Neural crest cell (in vitro differentiated cells): ENCODE measurements around the gene ARSH. TPM values are rescaled to one million over a fixed set of nuclear protein-coding genes. Genes with fewer than 3 reads are reported as not detected.
A peak's percentile ranks its signal among the peaks of the same experiment; 100 is the strongest.
"Not testable (repeated sequence)": the region's sequence is repeated elsewhere in the genome, so short reads cannot be mapped to it uniquely, and the experiment has no call there.

Source experiments
- DNase-seq: peaks from one replicate; pipeline ENCODE4 v3.0.0; 2021; ENCODE audit warnings: low read depth, mixed read lengths, low spot score
- H3K27ac Mint-ChIP-seq: one replicate; pipeline ENCODE4 v1.8.0; 2021; ENCODE audit warnings: mild to moderate bottlenecking, mixed read lengths; ENCODE audit not compliant: unreplicated experiment
- H3K27me3 Mint-ChIP-seq: 2 replicates; pipeline ENCODE4 v1.8.0; 2021; ENCODE audit warnings: low read depth, mild to moderate bottlenecking, mixed read lengths
- H3K36me3 Mint-ChIP-seq: 2 replicates; pipeline ENCODE4 v1.8.0; 2021; ENCODE audit warnings: low read depth, mild to moderate bottlenecking, mixed read lengths
- H3K4me1 Mint-ChIP-seq: 2 replicates; pipeline ENCODE4 v1.8.0; 2021; ENCODE audit warnings: mixed read lengths
- H3K4me3 Mint-ChIP-seq: one replicate; pipeline ENCODE4 v1.8.0; 2021; ENCODE audit warnings: mild to moderate bottlenecking, mixed read lengths
- H3K9me3 Mint-ChIP-seq: 2 replicates; pipeline ENCODE4 v1.8.0; 2021; ENCODE audit warnings: mixed read lengths
- long read RNA-seq: library from polyadenylated mRNA; unstranded; transcript quantifications from one replicate; pipeline ENCODE4 v2.0.0, GENCODE V29; 2020
- total RNA-seq: library from RNA; stranded (reverse); gene quantifications from 2 replicates; pipeline ENCODE4 v1.2.1, GENCODE V29; 2021
- TF ChIP-seq, protein P1 (sequence below): fragments of 200-600 bp; sonication (generic); conservative IDR thresholded peaks from 2 replicates; pipeline ENCODE4 v1.5.0; 2021; ENCODE audit warnings: antibody characterized with exemption, mild to moderate bottlenecking

ARSH gene, protein sequence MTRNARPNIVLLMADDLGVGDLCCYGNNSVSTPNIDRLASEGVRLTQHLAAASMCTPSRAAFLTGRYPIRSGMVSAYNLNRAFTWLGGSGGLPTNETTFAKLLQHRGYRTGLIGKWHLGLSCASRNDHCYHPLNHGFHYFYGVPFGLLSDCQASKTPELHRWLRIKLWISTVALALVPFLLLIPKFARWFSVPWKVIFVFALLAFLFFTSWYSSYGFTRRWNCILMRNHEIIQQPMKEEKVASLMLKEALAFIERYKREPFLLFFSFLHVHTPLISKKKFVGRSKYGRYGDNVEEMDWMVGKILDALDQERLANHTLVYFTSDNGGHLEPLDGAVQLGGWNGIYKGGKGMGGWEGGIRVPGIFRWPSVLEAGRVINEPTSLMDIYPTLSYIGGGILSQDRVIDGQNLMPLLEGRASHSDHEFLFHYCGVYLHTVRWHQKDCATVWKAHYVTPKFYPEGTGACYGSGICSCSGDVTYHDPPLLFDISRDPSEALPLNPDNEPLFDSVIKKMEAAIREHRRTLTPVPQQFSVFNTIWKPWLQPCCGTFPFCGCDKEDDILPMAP
- not detected in 2 replicates for total RNA-seq
- long read RNA-seq: 0 reads

DNA sequence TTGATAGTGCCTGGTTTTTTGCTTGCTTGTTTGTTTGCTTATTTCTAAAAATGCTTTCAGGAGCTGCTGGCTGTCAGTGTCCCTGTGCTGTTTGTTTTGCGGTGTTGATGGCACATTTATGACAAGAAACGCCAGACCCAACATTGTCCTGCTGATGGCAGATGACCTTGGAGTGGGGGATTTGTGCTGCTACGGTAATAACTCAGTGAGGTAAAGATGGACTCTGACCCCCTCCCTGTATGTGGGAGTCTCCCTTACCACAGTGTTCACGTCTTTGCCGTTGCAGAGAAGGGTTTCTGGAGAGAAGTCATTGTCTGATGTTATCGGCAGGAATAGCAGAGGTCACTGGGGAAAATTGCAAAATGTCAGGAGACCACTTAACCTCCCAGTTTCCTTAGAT is at the start of gene ARSH:
Gene ARSH (plus strand): TSS at position 52 of the 400 bp plus-strand sequence. CDS start 67 bp downstream, at position 119.
- Mint-ChIP-seq H3K9me3 (peaks cover 18% of the 10 kb centered on the region), H3K27ac (no peak within 1 kb of the TSS), H3K4me3 (no peak within 1 kb of the TSS), H3K36me3 (peaks cover 8% of the 10 kb centered on the region), H3K4me1 (no peaks in the 10 kb centered on the region), H3K27me3 (no peaks in the 10 kb centered on the region)
- DNase-seq: no peak
- TF ChIP-seq, protein P1, sequence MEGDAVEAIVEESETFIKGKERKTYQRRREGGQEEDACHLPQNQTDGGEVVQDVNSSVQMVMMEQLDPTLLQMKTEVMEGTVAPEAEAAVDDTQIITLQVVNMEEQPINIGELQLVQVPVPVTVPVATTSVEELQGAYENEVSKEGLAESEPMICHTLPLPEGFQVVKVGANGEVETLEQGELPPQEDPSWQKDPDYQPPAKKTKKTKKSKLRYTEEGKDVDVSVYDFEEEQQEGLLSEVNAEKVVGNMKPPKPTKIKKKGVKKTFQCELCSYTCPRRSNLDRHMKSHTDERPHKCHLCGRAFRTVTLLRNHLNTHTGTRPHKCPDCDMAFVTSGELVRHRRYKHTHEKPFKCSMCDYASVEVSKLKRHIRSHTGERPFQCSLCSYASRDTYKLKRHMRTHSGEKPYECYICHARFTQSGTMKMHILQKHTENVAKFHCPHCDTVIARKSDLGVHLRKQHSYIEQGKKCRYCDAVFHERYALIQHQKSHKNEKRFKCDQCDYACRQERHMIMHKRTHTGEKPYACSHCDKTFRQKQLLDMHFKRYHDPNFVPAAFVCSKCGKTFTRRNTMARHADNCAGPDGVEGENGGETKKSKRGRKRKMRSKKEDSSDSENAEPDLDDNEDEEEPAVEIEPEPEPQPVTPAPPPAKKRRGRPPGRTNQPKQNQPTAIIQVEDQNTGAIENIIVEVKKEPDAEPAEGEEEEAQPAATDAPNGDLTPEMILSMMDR: no peak

DNA sequence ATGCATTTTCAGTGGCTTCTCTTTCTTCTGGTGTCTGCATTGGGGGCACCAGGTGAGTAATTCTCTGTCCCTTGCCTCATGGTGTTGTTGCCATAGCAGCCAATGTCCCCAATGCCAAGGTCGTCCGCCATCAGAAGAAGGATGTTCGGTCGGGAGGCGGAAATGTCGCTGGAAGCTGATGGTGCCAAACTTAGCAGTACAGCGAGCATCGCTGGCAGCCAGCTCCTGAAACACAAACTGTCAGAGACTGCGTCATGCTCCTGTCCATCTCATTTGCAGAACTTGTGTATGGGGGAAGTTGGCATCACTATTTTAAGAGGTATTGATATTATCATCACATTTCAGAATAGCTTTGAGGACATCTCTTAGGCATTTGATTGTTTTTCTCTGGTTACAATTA is 48.1 kb upstream of the ARSH start:
- Mint-ChIP-seq H3K27ac (no peak overlapping the region), H3K4me1 (peaks cover 29% of the 10 kb centered on the region), H3K27me3 (no peaks in the 10 kb centered on the region), H3K4me3 (no peak overlapping the region), H3K36me3 (peaks cover 8% of the 10 kb centered on the region), H3K9me3 (peaks cover 2% of the 10 kb centered on the region)
- DNase-seq: no peak
- TF ChIP-seq, protein P1: no peak

DNA sequence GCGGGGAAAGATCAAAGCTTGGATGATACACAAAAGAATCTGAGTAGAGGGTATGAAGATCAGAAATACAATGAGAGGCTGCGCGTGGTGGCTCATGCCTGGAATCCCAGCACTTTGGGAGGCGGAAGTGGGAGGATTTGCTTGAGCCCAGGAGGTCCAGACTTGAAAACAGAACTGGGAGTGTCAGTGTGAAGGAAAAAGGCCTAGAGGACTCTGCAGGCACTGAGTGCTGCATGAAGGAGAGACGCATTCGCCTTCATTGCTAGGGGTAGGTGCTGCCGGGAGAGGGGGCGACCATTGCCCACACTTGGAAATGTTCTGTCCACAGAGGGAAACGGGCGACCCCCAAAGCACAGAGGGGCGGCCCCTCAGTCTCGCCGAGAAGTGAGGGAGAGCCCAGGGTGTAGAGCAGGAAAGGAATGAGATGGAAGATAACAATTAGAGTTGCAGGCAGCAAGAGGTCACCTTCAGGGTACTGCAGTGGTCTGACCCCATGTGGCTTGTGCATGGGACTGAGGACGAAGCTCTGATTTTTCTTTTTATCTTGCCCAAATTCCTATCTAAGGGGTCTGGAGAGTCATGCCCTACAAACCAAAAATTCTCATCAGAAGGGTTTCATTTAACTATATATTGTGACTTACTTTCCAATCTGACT is 45.4 kb upstream of the ARSH start:
- no peak overlapping the region for H3K4me3 Mint-ChIP-seq

DNA sequence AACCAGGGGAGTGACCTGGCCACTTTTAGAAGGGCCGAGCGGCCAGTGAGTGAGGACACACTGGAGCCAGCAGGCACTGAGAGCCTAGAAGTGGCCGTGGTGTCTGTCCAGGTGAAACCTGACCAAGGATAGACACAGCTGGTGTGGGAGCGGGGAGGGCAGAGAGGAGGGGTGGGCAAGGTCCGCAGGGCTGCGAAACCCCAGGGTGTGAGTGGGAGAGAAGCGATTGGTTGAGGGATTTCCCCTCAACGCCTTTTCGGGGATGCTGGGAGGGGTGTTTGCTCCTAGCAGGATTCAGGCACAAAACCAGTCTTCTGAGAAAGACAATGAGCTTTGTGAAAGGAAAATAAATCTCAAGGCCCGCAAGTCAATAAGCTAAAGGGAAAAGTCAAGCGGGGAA is 44.0 kb upstream of the ARSH start:
- H3K27me3 Mint-ChIP-seq: no peaks in the 10 kb centered on the region
- no peak overlapping the region for H3K27ac Mint-ChIP-seq
- TF ChIP-seq, protein P1: no peak
- no peak for DNase-seq
- H3K4me1 Mint-ChIP-seq: peaks cover 46% of the 10 kb centered on the region
- peaks cover 2% of the 10 kb centered on the region for H3K9me3 Mint-ChIP-seq
- peak overlapping the region; percentile 64 for H3K4me3 Mint-ChIP-seq
- H3K36me3 Mint-ChIP-seq: peaks cover 5% of the 10 kb centered on the region

More for the DNA sequence above, 45.4 kb upstream of the ARSH start:
- Mint-ChIP-seq H3K27ac (no peak overlapping the region), H3K27me3 (no peaks in the 10 kb centered on the region), H3K9me3 (peaks cover 2% of the 10 kb centered on the region), H3K4me1 (peaks cover 42% of the 10 kb centered on the region), H3K36me3 (peaks cover 7% of the 10 kb centered on the region)
- no peak for DNase-seq
- TF ChIP-seq, protein P1: no peak

DNA sequence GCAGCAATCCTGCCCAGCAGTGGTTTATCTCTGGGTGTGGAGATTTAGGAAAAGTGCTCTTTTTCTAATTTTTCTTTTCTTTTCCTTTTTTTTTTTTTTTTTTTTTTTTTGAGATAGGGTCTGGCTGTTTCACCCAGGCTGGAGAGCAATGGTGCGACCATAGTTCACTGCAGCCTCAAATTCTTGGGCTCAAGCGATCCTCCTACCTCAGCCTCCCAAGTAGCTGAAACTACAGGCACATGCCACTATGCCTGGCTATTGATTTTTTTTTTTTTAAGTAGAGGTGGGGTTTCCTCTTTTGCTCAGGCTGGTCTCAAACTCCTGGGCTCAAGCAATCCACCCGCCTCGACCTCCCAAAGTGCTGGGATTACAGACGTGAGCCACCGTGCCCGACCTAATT is 42.9 kb upstream of the ARSH start:
- peaks cover 57% of the 10 kb centered on the region for H3K4me1 Mint-ChIP-seq
- not testable (repeated sequence) for DNase-seq, H3K27me3 Mint-ChIP-seq, H3K36me3 Mint-ChIP-seq, H3K4me3 Mint-ChIP-seq, H3K27ac Mint-ChIP-seq, H3K9me3 Mint-ChIP-seq

DNA sequence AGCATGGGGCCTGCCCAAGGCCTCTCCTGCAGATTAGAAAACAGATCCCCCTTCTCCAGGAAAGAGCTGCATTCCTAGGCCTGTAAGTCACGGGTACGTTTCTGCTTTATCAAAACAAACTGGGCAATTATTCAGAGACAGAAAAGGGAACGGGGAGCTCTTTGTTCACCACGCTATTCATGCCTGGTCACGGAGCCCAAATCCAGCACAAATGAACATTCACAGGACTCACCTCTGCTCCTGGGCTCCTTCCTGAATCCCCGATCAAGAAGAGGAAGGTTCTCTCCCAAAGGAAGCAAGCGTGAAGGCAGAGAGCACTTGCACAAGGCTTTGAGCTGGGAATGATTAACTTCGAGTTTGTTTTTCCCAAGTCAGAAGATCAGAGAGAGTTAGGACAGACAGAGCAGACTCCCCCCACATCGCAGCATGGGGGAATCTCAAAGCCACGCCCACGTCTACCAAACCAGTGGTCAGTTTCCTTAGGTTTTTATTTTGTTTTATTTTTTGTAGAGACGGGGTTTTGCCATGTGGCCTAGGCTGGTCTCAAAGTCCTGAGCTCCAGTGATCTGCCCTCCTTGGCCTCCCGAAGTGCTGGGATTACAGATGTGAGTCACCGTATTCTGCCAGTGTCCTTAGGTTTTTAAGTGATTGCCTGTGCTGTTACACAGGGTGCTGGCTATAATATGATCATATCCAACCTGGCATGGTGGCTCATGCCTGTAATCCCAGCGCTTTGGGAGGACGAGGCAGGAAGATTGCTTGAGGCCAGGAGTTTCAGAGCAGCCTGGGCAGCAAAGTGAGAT is 42.2 kb upstream of the ARSH start:
- Mint-ChIP-seq H3K4me1 (peaks cover 64% of the 10 kb centered on the region), H3K4me3 (peak overlapping the region; percentile 82), H3K27ac (peak overlapping the region; percentile 100)
- H3K27me3 Mint-ChIP-seq, H3K36me3 Mint-ChIP-seq, DNase-seq, H3K9me3 Mint-ChIP-seq: not testable (repeated sequence)
